GM18505 (cell line): ENCODE results near the gene SNED1.

Experiments used
- ATAC-seq: cut with Tn5 transposase; IDR thresholded peaks from one replicate; pipeline ENCODE4 v1.9.1; 2021; ENCODE audit not compliant: unreplicated experiment
- POLR2A ChIP-seq: IDR thresholded peaks from 4 replicates; pipeline ENCODE4 v1.6.1; 2011; ENCODE audit warnings: borderline replicate concordance; ENCODE audit not compliant: insufficient read depth, insufficient read length; ENCODE audit errors: extremely low read depth

The SNED1 gene

GRCh38 chr2:240988571-240989271, 9.7 kb upstream of the SNED1 start:
- TF ChIP-seq POLR2A, result no peak
- ATAC-seq, result no peak

- TF ChIP-seq POLR2A, result no peak
- ATAC-seq, result no peak
Observed at GRCh38 chr2:240989451-240990265, 8.8 kb upstream of the SNED1 start.

- ATAC-seq, result no peak
- TF ChIP-seq POLR2A, result no peak
Observed at GRCh38 chr2:240990266-240990529, 8.2 kb upstream of the SNED1 start.

GRCh38 chr2:240990726-240991377, 7.6 kb upstream of the SNED1 start:
- ATAC-seq, result no peak
- no peak for TF ChIP-seq POLR2A

- no peak for ATAC-seq
- TF ChIP-seq POLR2A, result no peak
Observed at GRCh38 chr2:240991378-240992263, 6.8 kb upstream of the SNED1 start.

- no peak for TF ChIP-seq POLR2A
- ATAC-seq, result no peak
Observed at GRCh38 chr2:240992572-240993291, 5.7 kb upstream of the SNED1 start.

- no peak for TF ChIP-seq POLR2A
- no peak for ATAC-seq
Observed at GRCh38 chr2:240993446-240994170, 4.8 kb upstream of the SNED1 start.

- no peak for ATAC-seq
- no peak for TF ChIP-seq POLR2A
Observed at GRCh38 chr2:240994171-240994896, 4.1 kb upstream of the SNED1 start.

GRCh38 chr2:240995041-240996021, 3.1 kb upstream of the SNED1 start:
- TF ChIP-seq POLR2A, result no peak
- no peak for ATAC-seq

- no peak for TF ChIP-seq POLR2A
- ATAC-seq, result no peak
Observed at GRCh38 chr2:240996161-240996833, 2.1 kb upstream of the SNED1 start.
